ENCODE measurements around the gene TSC22D3.

The TSC22D3 gene

GRCh38 chrX:107760304-107761077, 15.1 kb downstream of the TSC22D3 start:
- no peak for DNase-seq

- no peak for DNase-seq
Measured at GRCh38 chrX:107758231-107758766, 17.3 kb downstream of the TSC22D3 start.

- no peak for DNase-seq
Measured at GRCh38 chrX:107755721-107756120, 19.9 kb downstream of the TSC22D3 start.

- no peak for DNase-seq
Measured at GRCh38 chrX:107753187-107753586, 22.4 kb downstream of the TSC22D3 start.

- no peak for DNase-seq
Measured at GRCh38 chrX:107752714-107753113, 22.9 kb downstream of the TSC22D3 start.

GRCh38 chrX:107752043-107752442, 23.5 kb downstream of the TSC22D3 start:
- DNase-seq = no peak

- DNase-seq = no peak
Measured at GRCh38 chrX:107750861-107751445, 24.6 kb downstream of the TSC22D3 start.

- no peak for DNase-seq
Measured at GRCh38 chrX:107750263-107750662, 25.3 kb downstream of the TSC22D3 start.

GRCh38 chrX:107748506-107748905, 27.1 kb downstream of the TSC22D3 start:
- DNase-seq = no peak

GRCh38 chrX:107747596-107748161, 27.9 kb downstream of the TSC22D3 start:
- no peak for DNase-seq

- DNase-seq = no peak
Measured at GRCh38 chrX:107744868-107745267, 30.7 kb downstream of the TSC22D3 start.

GRCh38 chrX:107743995-107744394, 31.6 kb downstream of the TSC22D3 start:
- no peak for DNase-seq

- DNase-seq = no peak
Measured at GRCh38 chrX:107742700-107743191, 32.8 kb downstream of the TSC22D3 start.

- DNase-seq = peak in 1 of 5 donors; percentile 1
Measured at GRCh38 chrX:107741404-107741790, 34.2 kb downstream of the TSC22D3 start.

GRCh38 chrX:107739541-107739940, 36.0 kb downstream of the TSC22D3 start:
- DNase-seq = no peak

- DNase-seq = no peak
Measured at GRCh38 chrX:107738768-107739167, 36.8 kb downstream of the TSC22D3 start.

- DNase-seq = no peak
Measured at GRCh38 chrX:107738272-107738671, 37.3 kb downstream of the TSC22D3 start.

GRCh38 chrX:107736781-107737531, 38.6 kb downstream of the TSC22D3 start:
- DNase-seq = no peak

GRCh38 chrX:107734646-107735045, 40.9 kb downstream of the TSC22D3 start:
- no peak for DNase-seq

GRCh38 chrX:107733686-107734085, 41.9 kb downstream of the TSC22D3 start:
- DNase-seq = no peak

GRCh38 chrX:107731831-107732502, 43.6 kb downstream of the TSC22D3 start:
- no peak for DNase-seq
